ENCODE data around the gene EDN1. TPM values are rescaled to one million over a fixed set of nuclear protein-coding genes. Genes with fewer than 3 reads are reported as not detected.
A peak's percentile ranks its signal among the peaks of the same experiment; 100 is the strongest.

The EDN1 gene
- total and polyA plus RNA-seq, 2 experiments from 2014 or later: 1.8 to 4.1 TPM

GRCh38 chr6:12339808-12340487 is 49.8 kb downstream of the EDN1 start:
- Histone ChIP-seq H3K4me3 (no peak overlapping the region), H3K9ac (no peak overlapping the region)
- in situ Hi-C loops (cut with MboI): no loop called here

GRCh38 chr6:12340488-12340818 is 50.3 kb downstream of the EDN1 start:
- Histone ChIP-seq H3K9me2 (ENCODE audit: insufficient read depth) (no peaks in the 10 kb centered on the region), H3K9ac (no peak overlapping the region), H3K27ac (no peak overlapping the region), H3K4me1 (ENCODE audit: insufficient read depth) (no peaks in the 10 kb centered on the region), H4K20me1 (ENCODE audit: insufficient read depth) (no peaks in the 10 kb centered on the region), H3K79me2 (ENCODE audit: insufficient read depth) (no peaks in the 10 kb centered on the region), H3K9me3 (ENCODE audit: low read depth) (no peaks in the 10 kb centered on the region), H3F3A (ENCODE audit: insufficient read depth) (no peaks in the 10 kb centered on the region), H2AFZ (no peak overlapping the region), H3K27me3 (replicated peaks; ENCODE audit: insufficient read depth) (no peaks in the 10 kb centered on the region; the same call in 1 of the 2 replicates), H3K36me3 (ENCODE audit: low read depth) (no peaks in the 10 kb centered on the region), H3K4me2 (ENCODE audit: unreplicated experiment) (no peak overlapping the region), H3K4me3 (no peak overlapping the region)
- TF ChIP-seq EZH2 (IDR thresholded peaks at IDR 0.05; ENCODE audit: insufficient read depth, poor library complexity, severe bottlenecking): no peak
- no peak for TF ChIP-seq EZH2phosphoT487 (IDR thresholded peaks at IDR 0.05; ENCODE audit: insufficient read depth, low read depth)
- DNase-seq: no peak
- in situ Hi-C loops (cut with MboI): no loop called here
- WGBS, 2 experiments (ENCODE audit: low coverage in 1 of 2, low lambda C conversion rate in 2 of 2, missing lambda C conversion rate in 2 of 2): 80 to 82% methylated on average over 6 of the region's 6 CpGs

More at GRCh38 chr6:12339808-12340487, 49.8 kb downstream of the EDN1 start:
- H3F3A ChIP-seq (ENCODE audit: insufficient read depth): no peaks in the 10 kb centered on the region
- H2AFZ ChIP-seq: no peak overlapping the region
- H3K9me3 ChIP-seq (ENCODE audit: low read depth): no peaks in the 10 kb centered on the region
- TF ChIP-seq EZH2 (IDR thresholded peaks at IDR 0.05; ENCODE audit: insufficient read depth, poor library complexity, severe bottlenecking): no peak
- no peak for TF ChIP-seq EZH2phosphoT487 (IDR thresholded peaks at IDR 0.05; ENCODE audit: insufficient read depth, low read depth)
- H3K27ac ChIP-seq: no peak overlapping the region
- no peaks in the 10 kb centered on the region for H3K79me2 ChIP-seq (ENCODE audit: insufficient read depth)
- no peaks in the 10 kb centered on the region for H3K36me3 ChIP-seq (ENCODE audit: low read depth)
- 56 to 70% methylated on average over 12 of the region's 12 CpGs for WGBS, 2 experiments (ENCODE audit: low coverage in 1 of 2, low lambda C conversion rate in 2 of 2, missing lambda C conversion rate in 2 of 2)
- H3K9me2 ChIP-seq (ENCODE audit: insufficient read depth): no peaks in the 10 kb centered on the region
- no peaks in the 10 kb centered on the region; the same call in 1 of the 2 replicates for H3K27me3 ChIP-seq (replicated peaks; ENCODE audit: insufficient read depth)
- DNase-seq: no peak
- H3K4me1 ChIP-seq (ENCODE audit: insufficient read depth): no peaks in the 10 kb centered on the region
- H3K4me2 ChIP-seq (ENCODE audit: unreplicated experiment): no peak overlapping the region
- H4K20me1 ChIP-seq (ENCODE audit: insufficient read depth): no peaks in the 10 kb centered on the region

GRCh38 chr6:12342664-12343063 is 52.5 kb downstream of the EDN1 start:
- no peak for TF ChIP-seq EZH2phosphoT487 (IDR thresholded peaks at IDR 0.05; ENCODE audit: insufficient read depth, low read depth)
- no peak for TF ChIP-seq EZH2 (IDR thresholded peaks at IDR 0.05; ENCODE audit: insufficient read depth, poor library complexity, severe bottlenecking)
- Histone ChIP-seq H3K9ac (no peak overlapping the region), H3K4me2 (ENCODE audit: unreplicated experiment) (no peak overlapping the region), H3K4me1 (ENCODE audit: insufficient read depth) (no peaks in the 10 kb centered on the region), H3K27ac (no peak overlapping the region), H4K20me1 (ENCODE audit: insufficient read depth) (no peaks in the 10 kb centered on the region), H3K4me3 (no peak overlapping the region), H2AFZ (no peak overlapping the region), H3K9me3 (ENCODE audit: low read depth) (no peaks in the 10 kb centered on the region), H3K27me3 (replicated peaks; ENCODE audit: insufficient read depth) (no peaks in the 10 kb centered on the region; the same call in 1 of the 2 replicates), H3F3A (ENCODE audit: insufficient read depth) (no peaks in the 10 kb centered on the region), H3K36me3 (ENCODE audit: low read depth) (no peaks in the 10 kb centered on the region), H3K9me2 (ENCODE audit: insufficient read depth) (no peaks in the 10 kb centered on the region), H3K79me2 (ENCODE audit: insufficient read depth) (no peaks in the 10 kb centered on the region)
- no peak for DNase-seq
- in situ Hi-C loops (cut with MboI): no loop called here
- 83 to 88% methylated on average over 4 of the region's 4 CpGs for WGBS, 2 experiments (ENCODE audit: low coverage in 1 of 2, low lambda C conversion rate in 2 of 2, missing lambda C conversion rate in 2 of 2)

GRCh38 chr6:12343122-12343439 is 52.9 kb downstream of the EDN1 start:
- H3F3A ChIP-seq (ENCODE audit: insufficient read depth): no peaks in the 10 kb centered on the region
- no peaks in the 10 kb centered on the region for H3K36me3 ChIP-seq (ENCODE audit: low read depth)
- H4K20me1 ChIP-seq (ENCODE audit: insufficient read depth): no peaks in the 10 kb centered on the region
- H3K4me1 ChIP-seq (ENCODE audit: insufficient read depth): no peaks in the 10 kb centered on the region
- TF ChIP-seq EZH2phosphoT487 (IDR thresholded peaks at IDR 0.05; ENCODE audit: insufficient read depth, low read depth): no peak
- no peak for TF ChIP-seq EZH2 (IDR thresholded peaks at IDR 0.05; ENCODE audit: insufficient read depth, poor library complexity, severe bottlenecking)
- H3K79me2 ChIP-seq (ENCODE audit: insufficient read depth): no peaks in the 10 kb centered on the region
- DNase-seq: peak; percentile 14
- no peaks in the 10 kb centered on the region for H3K9me2 ChIP-seq (ENCODE audit: insufficient read depth)
- no peak overlapping the region for H3K9ac ChIP-seq
- no peak overlapping the region for H3K4me3 ChIP-seq
- H3K4me2 ChIP-seq (ENCODE audit: unreplicated experiment): no peak overlapping the region
- H3K9me3 ChIP-seq (ENCODE audit: low read depth): no peaks in the 10 kb centered on the region
- in situ Hi-C loops (cut with MboI): no loop called here
- H2AFZ ChIP-seq: no peak overlapping the region
- no peak overlapping the region for H3K27ac ChIP-seq
- no peaks in the 10 kb centered on the region; the same call in 1 of the 2 replicates for H3K27me3 ChIP-seq (replicated peaks; ENCODE audit: insufficient read depth)
- WGBS, 2 experiments (ENCODE audit: low coverage in 1 of 2, low lambda C conversion rate in 2 of 2, missing lambda C conversion rate in 2 of 2): 71 to 77% methylated on average over 5 of the region's 5 CpGs

Measured in GM23248 (cell line).